Measurements from ENCODE around the gene AHSA1. TPM values are rescaled to one million over a fixed set of nuclear protein-coding genes. Genes with fewer than 3 reads are reported as not detected.
"Not testable (repeated sequence)": the region's sequence is repeated elsewhere in the genome, so short reads cannot be mapped to it uniquely, and the experiment has no call there.

Gene AHSA1
- 92.4 TPM for total RNA-seq

- H3K4me1 ChIP-seq (ENCODE audit: control insufficient read depth in 3 of 3, insufficient read depth in 3 of 3, low read length in 3 of 3) = peaks cover 10 to 27% (median 23%) of the 10 kb centered on the region in 3 donors
- H3K27ac ChIP-seq (ENCODE audit: low read depth, low read length) = peak within 1 kb of the TSS; percentile 91
- H3K9ac ChIP-seq (ENCODE audit: low read depth in 1 of 3, low read length in 3 of 3) = peak within 1 kb of the TSS; percentile 94 to 99 (median 96)
- H3K9me3 ChIP-seq (ENCODE audit: control insufficient read depth in 3 of 3, low read length in 3 of 3) = no peaks in the 10 kb centered on the region
- peak within 1 kb of the TSS; percentile 97 to 100 (median 99) for H3K4me3 ChIP-seq (ENCODE audit: low read length in 3 of 3)
- no peaks in the 10 kb centered on the region for H3K27me3 ChIP-seq (ENCODE audit: control insufficient read depth in 3 of 3, insufficient read depth in 3 of 3, low read length in 3 of 3)
- H3K36me3 ChIP-seq (ENCODE audit: control insufficient read depth in 3 of 3, insufficient read depth in 3 of 3, low read length in 3 of 3) = peaks cover 26 to 34% (median 33%) of the 10 kb centered on the region in 3 donors
Measured at GRCh38 chr14:77457522-77458248, at the start of gene AHSA1, which contains the start of gene VIPAS39. AHSA1 (plus strand) TSS chr14:77458093; CDS start chr14:77458190, 97 bp downstream. VIPAS39 (minus strand) TSS chr14:77457601; CDS start chr14:77454102, 3,499 bp downstream.

DNA sequence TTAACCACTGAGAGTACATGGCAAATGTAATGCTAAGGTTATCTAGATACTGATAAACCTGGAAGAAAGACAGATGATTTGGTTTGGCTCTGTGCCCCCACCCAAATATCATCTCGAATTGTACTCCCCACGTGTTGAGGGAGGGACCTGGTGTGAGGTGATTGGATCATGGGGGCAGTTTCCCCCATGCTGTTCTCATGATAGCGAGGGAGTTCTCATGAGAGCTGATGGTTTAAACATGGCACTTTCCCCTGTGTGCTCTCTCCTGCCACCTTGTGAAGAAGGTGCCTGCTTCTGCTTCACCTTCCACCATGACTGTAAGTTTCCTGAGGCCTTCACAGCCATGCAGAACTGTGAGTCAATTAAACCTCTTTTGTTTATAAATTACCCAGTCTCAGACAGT is 48.8 kb upstream of the AHSA1 start:
- Histone ChIP-seq H3K4me1 (ENCODE audit: control insufficient read depth in 3 of 3, insufficient read depth in 3 of 3, low read length in 3 of 3) (no peaks in the 10 kb centered on the region), H3K27ac (ENCODE audit: low read depth, low read length) (no peak overlapping the region), H3K4me3 (ENCODE audit: low read length in 3 of 3) (no peak overlapping the region), H3K9ac (ENCODE audit: low read depth in 1 of 3, low read length in 3 of 3) (no peak overlapping the region), H3K27me3 (ENCODE audit: control insufficient read depth in 3 of 3, insufficient read depth in 3 of 3, low read length in 3 of 3) (no peaks in the 10 kb centered on the region), H3K9me3 (ENCODE audit: control insufficient read depth in 3 of 3, low read length in 3 of 3) (no peaks in the 10 kb centered on the region), H3K36me3 (ENCODE audit: control insufficient read depth in 3 of 3, insufficient read depth in 3 of 3, low read length in 3 of 3) (no peaks in the 10 kb centered on the region)

DNA sequence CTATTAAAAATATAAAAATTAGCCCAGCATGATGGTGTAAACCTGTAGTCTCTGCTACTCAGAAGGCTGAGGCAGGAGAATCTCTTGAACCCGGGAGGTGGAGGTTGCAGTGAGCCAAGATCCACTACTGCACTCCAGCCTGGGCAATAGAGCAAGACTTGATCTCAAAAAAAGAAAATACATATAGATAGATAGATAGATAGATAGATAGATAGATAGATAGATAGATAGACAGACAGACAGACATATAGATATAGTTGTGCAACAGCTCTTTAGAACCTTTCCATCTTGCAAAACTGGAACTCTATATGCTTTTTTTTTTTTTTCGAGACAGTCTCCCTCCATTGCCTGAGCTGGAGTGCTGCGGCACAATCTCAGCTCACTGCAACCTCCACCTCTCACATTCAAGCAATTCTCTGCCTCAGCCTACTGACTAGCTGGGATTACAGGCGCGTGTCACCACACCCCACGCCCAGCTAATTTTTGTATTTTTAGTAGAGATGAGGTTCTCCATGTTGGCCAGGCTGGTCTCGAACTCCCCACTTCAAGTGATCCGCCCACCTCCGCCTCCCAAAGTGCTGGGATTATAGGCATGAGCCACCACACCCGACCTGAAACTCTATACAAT is 42.4 kb upstream of the AHSA1 start:
- H3K4me1 ChIP-seq (ENCODE audit: control insufficient read depth in 3 of 3, insufficient read depth in 3 of 3, low read length in 3 of 3); H3K9me3 ChIP-seq (ENCODE audit: control insufficient read depth in 3 of 3, low read length in 3 of 3); H3K9ac ChIP-seq (ENCODE audit: low read depth in 1 of 3, low read length in 3 of 3); H3K36me3 ChIP-seq (ENCODE audit: control insufficient read depth in 3 of 3, insufficient read depth in 3 of 3, low read length in 3 of 3); H3K4me3 ChIP-seq (ENCODE audit: low read length in 3 of 3); H3K27ac ChIP-seq (ENCODE audit: low read depth, low read length); H3K27me3 ChIP-seq (ENCODE audit: control insufficient read depth in 3 of 3, insufficient read depth in 3 of 3, low read length in 3 of 3): not testable (repeated sequence)

DNA sequence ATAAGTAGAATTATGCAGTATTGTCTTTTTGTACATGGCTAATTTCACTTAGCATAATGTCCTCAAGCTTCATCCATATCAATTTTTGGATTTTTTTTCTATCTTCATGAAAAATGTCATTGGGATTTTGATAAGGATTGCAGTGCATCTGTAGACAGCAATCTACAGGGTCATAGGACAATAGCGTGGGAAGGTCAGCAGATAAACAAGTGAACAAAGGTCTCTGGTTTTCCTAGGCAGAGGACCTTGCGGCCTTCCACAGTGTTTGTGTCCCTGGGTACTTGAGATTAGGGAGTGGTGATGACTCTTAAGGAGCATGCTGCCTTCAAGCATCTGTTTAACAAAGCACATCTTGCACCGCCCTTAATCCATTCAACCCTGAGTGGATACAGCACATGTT is 41.8 kb upstream of the AHSA1 start:
- not testable (repeated sequence) for H3K9me3 ChIP-seq (ENCODE audit: control insufficient read depth in 3 of 3, low read length in 3 of 3); H3K36me3 ChIP-seq (ENCODE audit: control insufficient read depth in 3 of 3, insufficient read depth in 3 of 3, low read length in 3 of 3); H3K4me3 ChIP-seq (ENCODE audit: low read length in 3 of 3)

GRCh38 chr14:77416836-77417235 is 41.1 kb upstream of the AHSA1 start:
- H3K9ac ChIP-seq (ENCODE audit: low read depth in 1 of 3, low read length in 3 of 3) = no peak overlapping the region
- peaks cover 0 to 4% (median 0%) of the 10 kb centered on the region in 3 donors for H3K9me3 ChIP-seq (ENCODE audit: control insufficient read depth in 3 of 3, low read length in 3 of 3)
- no peak overlapping the region for H3K27ac ChIP-seq (ENCODE audit: low read depth, low read length)
- no peaks in the 10 kb centered on the region for H3K4me1 ChIP-seq (ENCODE audit: control insufficient read depth in 3 of 3, insufficient read depth in 3 of 3, low read length in 3 of 3)
- H3K27me3 ChIP-seq (ENCODE audit: control insufficient read depth in 3 of 3, insufficient read depth in 3 of 3, low read length in 3 of 3) = no peaks in the 10 kb centered on the region
- peaks cover 0 to 6% (median 0%) of the 10 kb centered on the region in 3 donors for H3K36me3 ChIP-seq (ENCODE audit: control insufficient read depth in 3 of 3, insufficient read depth in 3 of 3, low read length in 3 of 3)
- no peak overlapping the region for H3K4me3 ChIP-seq (ENCODE audit: low read length in 3 of 3)

More for the DNA sequence above, 41.8 kb upstream of the AHSA1 start:
- H3K27ac ChIP-seq (ENCODE audit: low read depth, low read length); H3K9ac ChIP-seq (ENCODE audit: low read depth in 1 of 3, low read length in 3 of 3); H3K27me3 ChIP-seq (ENCODE audit: control insufficient read depth in 3 of 3, insufficient read depth in 3 of 3, low read length in 3 of 3); H3K4me1 ChIP-seq (ENCODE audit: control insufficient read depth in 3 of 3, insufficient read depth in 3 of 3, low read length in 3 of 3): not testable (repeated sequence)

GRCh38 chr14:77421201-77421600 is 36.7 kb upstream of the AHSA1 start:
- Histone ChIP-seq H3K4me3 (ENCODE audit: low read length in 3 of 3) (no peak overlapping the region), H3K36me3 (ENCODE audit: control insufficient read depth in 3 of 3, insufficient read depth in 3 of 3, low read length in 3 of 3) (peaks cover 14 to 42% (median 35%) of the 10 kb centered on the region in 3 donors), H3K27me3 (ENCODE audit: control insufficient read depth in 3 of 3, insufficient read depth in 3 of 3, low read length in 3 of 3) (no peaks in the 10 kb centered on the region), H3K27ac (ENCODE audit: low read depth, low read length) (no peak overlapping the region), H3K9me3 (ENCODE audit: control insufficient read depth in 3 of 3, low read length in 3 of 3) (peaks cover 0 to 4% (median 0%) of the 10 kb centered on the region in 3 donors), H3K4me1 (ENCODE audit: control insufficient read depth in 3 of 3, insufficient read depth in 3 of 3, low read length in 3 of 3) (no peaks in the 10 kb centered on the region), H3K9ac (ENCODE audit: low read depth in 1 of 3, low read length in 3 of 3) (no peak overlapping the region)

GRCh38 chr14:77423423-77423822 is 34.5 kb upstream of the AHSA1 start, which contains the start of gene NOXRED1:
NOXRED1 (minus strand) TSS chr14:77423523; CDS start chr14:77422889, 634 bp downstream.
- H3K27me3 ChIP-seq (ENCODE audit: control insufficient read depth in 3 of 3, insufficient read depth in 3 of 3, low read length in 3 of 3) = no peaks in the 10 kb centered on the region
- H3K27ac ChIP-seq (ENCODE audit: low read depth, low read length) = no peak within 1 kb of the TSS
- no peak within 1 kb of the TSS for H3K4me3 ChIP-seq (ENCODE audit: low read length in 3 of 3)
- H3K9ac ChIP-seq (ENCODE audit: low read depth in 1 of 3, low read length in 3 of 3) = no peak within 1 kb of the TSS
- peaks cover 0 to 4% (median 0%) of the 10 kb centered on the region in 3 donors for H3K9me3 ChIP-seq (ENCODE audit: control insufficient read depth in 3 of 3, low read length in 3 of 3)
- peaks cover 35 to 64% (median 57%) of the 10 kb centered on the region in 3 donors for H3K36me3 ChIP-seq (ENCODE audit: control insufficient read depth in 3 of 3, insufficient read depth in 3 of 3, low read length in 3 of 3)
- no peaks in the 10 kb centered on the region for H3K4me1 ChIP-seq (ENCODE audit: control insufficient read depth in 3 of 3, insufficient read depth in 3 of 3, low read length in 3 of 3)

DNA sequence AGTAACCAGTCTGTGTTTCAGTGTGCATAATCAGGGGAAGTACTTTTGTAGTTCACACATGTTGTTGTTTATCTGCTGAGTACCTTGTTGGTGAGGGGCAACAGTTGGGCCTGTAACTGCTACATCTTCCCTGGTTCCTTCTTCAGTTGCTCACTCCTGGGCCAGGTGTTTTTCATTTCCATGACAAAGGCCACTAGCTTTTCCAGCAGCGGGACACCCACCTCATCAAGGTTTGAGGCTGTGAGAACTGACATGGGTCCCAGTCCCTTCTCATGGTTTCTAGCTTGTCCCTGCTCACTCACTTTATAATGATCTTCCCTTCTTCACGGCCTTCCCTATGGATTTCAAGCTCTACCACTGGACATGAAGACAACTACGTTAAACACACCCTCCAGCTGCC is 33.0 kb upstream of the AHSA1 start:
- Histone ChIP-seq H3K9me3 (ENCODE audit: control insufficient read depth in 3 of 3, low read length in 3 of 3) (peaks cover 0 to under 1% (median 0%) of the 10 kb centered on the region in 3 donors), H3K27ac (ENCODE audit: low read depth, low read length) (no peak overlapping the region), H3K36me3 (ENCODE audit: control insufficient read depth in 3 of 3, insufficient read depth in 3 of 3, low read length in 3 of 3) (peaks cover 47 to 79% (median 71%) of the 10 kb centered on the region in 3 donors), H3K4me1 (ENCODE audit: control insufficient read depth in 3 of 3, insufficient read depth in 3 of 3, low read length in 3 of 3) (no peaks in the 10 kb centered on the region), H3K4me3 (ENCODE audit: low read length in 3 of 3) (no peak overlapping the region), H3K27me3 (ENCODE audit: control insufficient read depth in 3 of 3, insufficient read depth in 3 of 3, low read length in 3 of 3) (no peaks in the 10 kb centered on the region), H3K9ac (ENCODE audit: low read depth in 1 of 3, low read length in 3 of 3) (no peak overlapping the region)

DNA sequence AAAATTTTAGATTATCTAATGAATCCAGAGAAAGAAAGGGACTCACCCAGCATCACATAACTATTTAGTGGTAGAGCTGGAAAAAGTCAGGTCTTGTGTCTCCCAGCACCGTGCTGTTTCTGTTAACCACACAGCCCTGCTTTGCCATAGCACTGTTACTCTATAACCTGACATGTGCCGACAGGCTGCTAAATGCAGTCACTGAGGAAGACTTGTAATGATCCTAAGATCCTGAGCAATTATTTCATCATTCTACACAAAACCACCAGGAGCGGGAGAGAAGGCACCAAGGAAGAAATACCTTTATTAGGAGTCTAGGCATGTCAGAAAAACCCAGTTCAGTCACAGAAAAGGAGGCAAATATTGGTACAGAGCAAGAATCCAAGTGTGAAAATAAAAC is 31.5 kb upstream of the AHSA1 start:
- Histone ChIP-seq H3K9ac (ENCODE audit: low read depth in 1 of 3, low read length in 3 of 3) (no peak overlapping the region), H3K27ac (ENCODE audit: low read depth, low read length) (no peak overlapping the region), H3K4me3 (ENCODE audit: low read length in 3 of 3) (no peak overlapping the region), H3K27me3 (ENCODE audit: control insufficient read depth in 3 of 3, insufficient read depth in 3 of 3, low read length in 3 of 3) (no peaks in the 10 kb centered on the region), H3K9me3 (ENCODE audit: control insufficient read depth in 3 of 3, low read length in 3 of 3) (no peaks in the 10 kb centered on the region), H3K36me3 (ENCODE audit: control insufficient read depth in 3 of 3, insufficient read depth in 3 of 3, low read length in 3 of 3) (peaks cover 47 to 82% (median 75%) of the 10 kb centered on the region in 3 donors), H3K4me1 (ENCODE audit: control insufficient read depth in 3 of 3, insufficient read depth in 3 of 3, low read length in 3 of 3) (no peaks in the 10 kb centered on the region)

- H3K9me3 ChIP-seq (ENCODE audit: control insufficient read depth in 3 of 3, low read length in 3 of 3) = no peaks in the 10 kb centered on the region
- no peak overlapping the region for H3K9ac ChIP-seq (ENCODE audit: low read depth in 1 of 3, low read length in 3 of 3)
- peaks cover 24 to 58% (median 47%) of the 10 kb centered on the region in 3 donors for H3K36me3 ChIP-seq (ENCODE audit: control insufficient read depth in 3 of 3, insufficient read depth in 3 of 3, low read length in 3 of 3)
- H3K4me1 ChIP-seq (ENCODE audit: control insufficient read depth in 3 of 3, insufficient read depth in 3 of 3, low read length in 3 of 3) = no peaks in the 10 kb centered on the region
- no peak overlapping the region for H3K4me3 ChIP-seq (ENCODE audit: low read length in 3 of 3)
- no peaks in the 10 kb centered on the region for H3K27me3 ChIP-seq (ENCODE audit: control insufficient read depth in 3 of 3, insufficient read depth in 3 of 3, low read length in 3 of 3)
- H3K27ac ChIP-seq (ENCODE audit: low read depth, low read length) = no peak overlapping the region
Measured at GRCh38 chr14:77436042-77436441, 21.9 kb upstream of the AHSA1 start.
